Ovary (tissue), 3 donors: ENCODE results near the gene DNAAF5.

Experiments
- CTCF ChIP-seq, 3 donors: fragments of 450-650 bp in 2 of 3; fragments of 200-600 bp in 1 of 3; IDR thresholded peaks; one replicate each; pipeline versions ENCODE4 v1.5.1 to v1.8.0; 2016 to 2022; ENCODE audit warnings: antibody characterized with exemption in 3 of 3, mild to moderate bottlenecking in 1 of 3
- EP300 ChIP-seq: sonication (generic); formaldehyde crosslinking; IDR thresholded peaks from one replicate; pipeline ENCODE4 v1.6.1; 2017; ENCODE audit warnings: antibody characterized with exemption
- donor health status: DM: no; HTN: no; CAD: no.

- TF ChIP-seq CTCF (IDR thresholded peaks at IDR 0.05) (no peak), EP300 (no peak)
These were observed 51.2 kb downstream of the DNAAF5 start for GRCh38 chr7:777728-778078.
